HFFc6 (cell line): ENCODE results near the gene DEAF1. TPM values are rescaled to one million over a fixed set of nuclear protein-coding genes. Genes with fewer than 3 reads are reported as not detected.

Experiments
- DNase-seq: peaks from one replicate; pipeline ENCODE4 v3.0.0-alpha.2; 2018
- H3K27ac Mint-ChIP-seq: 2 replicates; pipeline ENCODE4 v1.8.0; 2020; ENCODE audit warnings: mild to moderate bottlenecking, mixed read lengths
- H3K27me3 Mint-ChIP-seq: 2 replicates; pipeline ENCODE4 v1.8.0; 2021; ENCODE audit warnings: mild to moderate bottlenecking, moderate library complexity, mixed read lengths; ENCODE audit not compliant: insufficient read depth
- H3K36me3 Mint-ChIP-seq: 2 replicates; pipeline ENCODE4 v1.8.0; 2021; ENCODE audit warnings: low read depth, mixed read lengths
- H3K4me1 Mint-ChIP-seq: 2 replicates; pipeline ENCODE4 v1.8.0; 2020; ENCODE audit warnings: low read depth, mixed read lengths
- H3K4me3 Mint-ChIP-seq: 2 replicates; pipeline ENCODE4 v1.8.0; 2020; ENCODE audit warnings: mild to moderate bottlenecking, moderate library complexity, mixed read lengths
- H3K9me3 Mint-ChIP-seq: 2 replicates; pipeline ENCODE4 v1.8.0; 2020; ENCODE audit warnings: mild to moderate bottlenecking, mixed read lengths
- CTCF ChIP-seq: fragments of 200-600 bp; sonication (generic); IDR thresholded peaks from 2 replicates; pipeline ENCODE4 v1.5.0; 2021; ENCODE audit warnings: antibody characterized with exemption, mild to moderate bottlenecking
- total RNA-seq, 6 experiments: library from RNA; stranded (reverse); fragmentation: NEBNext Ultra II Directional; extraction: Animal tissue kit (Norgen Biotek cat#: 25700); gene quantifications; 2 replicates in 1 of 6; 3 replicates in 5 of 6; pipeline ENCODE4 v1.2.3, GENCODE V29; 2021

The DEAF1 gene
- total RNA-seq, 6 experiments from 2014 or later, result 32.2 to 48.1 (median 34.6) TPM

GRCh38 chr11:615504-616319, 79.3 kb downstream of the DEAF1 start, which contains the start of gene IRF7:
TSS of gene IRF7 (minus strand) at chr11:615950. CDS start at chr11:615364, 586 bp downstream.
- H3K36me3 Mint-ChIP-seq, result peaks cover 9% of the 10 kb centered on the region; the same call in 1 of the 2 replicates
- peak within 1 kb of the TSS; percentile 88 for H3K4me3 Mint-ChIP-seq
- peak within 1 kb of the TSS; percentile 77 for H3K27ac Mint-ChIP-seq
- peaks cover 8% of the 10 kb centered on the region for H3K27me3 Mint-ChIP-seq
- H3K9me3 Mint-ChIP-seq, result no peaks in the 10 kb centered on the region
- peak; percentile 78 for DNase-seq
- no peak for TF ChIP-seq CTCF
- no peaks in the 10 kb centered on the region for H3K4me1 Mint-ChIP-seq

- H3K36me3 Mint-ChIP-seq, result peaks cover 10% of the 10 kb centered on the region; the same call in 1 of the 2 replicates
- no peaks in the 10 kb centered on the region for H3K9me3 Mint-ChIP-seq
- H3K27me3 Mint-ChIP-seq, result peaks cover 7% of the 10 kb centered on the region
- H3K4me3 Mint-ChIP-seq, result peak overlapping the region; percentile 88
- H3K4me1 Mint-ChIP-seq, result no peaks in the 10 kb centered on the region
- H3K27ac Mint-ChIP-seq, result peak overlapping the region; percentile 77
- TF ChIP-seq CTCF, result no peak
- no peak for DNase-seq
Measured at GRCh38 chr11:614623-615503, 80.2 kb downstream of the DEAF1 start.

GRCh38 chr11:614021-614622, 80.9 kb downstream of the DEAF1 start:
- DNase-seq, result no peak
- TF ChIP-seq CTCF, result no peak
- Mint-ChIP-seq H3K27me3 (peaks cover 6% of the 10 kb centered on the region), H3K4me1 (no peaks in the 10 kb centered on the region), H3K27ac (peak overlapping the region; percentile 36; the same call in 1 of the 2 replicates), H3K36me3 (peaks cover 10% of the 10 kb centered on the region; the same call in 1 of the 2 replicates), H3K9me3 (no peaks in the 10 kb centered on the region), H3K4me3 (peak overlapping the region; percentile 66)

- no peak for TF ChIP-seq CTCF
- no peak overlapping the region for H3K27ac Mint-ChIP-seq
- DNase-seq, result no peak
Measured at GRCh38 chr11:613369-613968, 81.6 kb downstream of the DEAF1 start.

GRCh38 chr11:612961-613300, 82.1 kb downstream of the DEAF1 start:
- no peak overlapping the region for H3K27ac Mint-ChIP-seq
- no peaks in the 10 kb centered on the region for H3K9me3 Mint-ChIP-seq
- no peaks in the 10 kb centered on the region for H3K4me1 Mint-ChIP-seq
- no peak for DNase-seq
- H3K27me3 Mint-ChIP-seq, result peaks cover 6% of the 10 kb centered on the region
- TF ChIP-seq CTCF, result no peak
- no peak overlapping the region for H3K4me3 Mint-ChIP-seq
- H3K36me3 Mint-ChIP-seq, result peaks cover 10% of the 10 kb centered on the region; the same call in 1 of the 2 replicates

More at GRCh38 chr11:613369-613968, 81.6 kb downstream of the DEAF1 start:
- Mint-ChIP-seq H3K9me3 (no peaks in the 10 kb centered on the region), H3K36me3 (peaks cover 10% of the 10 kb centered on the region; the same call in 1 of the 2 replicates), H3K4me1 (no peaks in the 10 kb centered on the region), H3K27me3 (peaks cover 6% of the 10 kb centered on the region), H3K4me3 (no peak overlapping the region)
